BE2C (cell line): Measurements from ENCODE around the gene MARK3.
"Not testable (repeated sequence)": the region's sequence is repeated elsewhere in the genome, so short reads cannot be mapped to it uniquely, and the experiment has no call there.

ENCODE experiments used
- DNase-seq: peaks from one replicate; pipeline ENCODE4 v3.0.0-alpha.2; 2020
- H3K27me3 ChIP-seq: fragments of 250-450 bp; sonication (Bioruptor Pico); 2 replicates; pipeline ENCODE4 v1.5.1; 2020; ENCODE audit warnings: mild to moderate bottlenecking
- H3K36me3 ChIP-seq: fragments of 250-450 bp; sonication (Bioruptor Pico); 2 replicates; pipeline ENCODE4 v1.5.1; 2020; ENCODE audit warnings: mild to moderate bottlenecking
- H3K4me1 ChIP-seq: fragments of 250-450 bp; sonication (Bioruptor Pico); 2 replicates; pipeline ENCODE4 v1.5.1; 2020
- H3K4me3 ChIP-seq: 2 replicates; pipeline ENCODE4 v1.5.1; 2011; ENCODE audit warnings: low read depth, low read length
- H3K9me3 ChIP-seq: fragments of 250-450 bp; sonication (Bioruptor Pico); 2 replicates; pipeline ENCODE4 v1.5.1; 2020
- TF ChIP-seq, protein P1 (sequence below): IDR thresholded peaks from 2 replicates; pipeline ENCODE4 v1.5.1; 2012; ENCODE audit warnings: mild to moderate bottlenecking, low read depth, low read length

Gene MARK3

DNA sequence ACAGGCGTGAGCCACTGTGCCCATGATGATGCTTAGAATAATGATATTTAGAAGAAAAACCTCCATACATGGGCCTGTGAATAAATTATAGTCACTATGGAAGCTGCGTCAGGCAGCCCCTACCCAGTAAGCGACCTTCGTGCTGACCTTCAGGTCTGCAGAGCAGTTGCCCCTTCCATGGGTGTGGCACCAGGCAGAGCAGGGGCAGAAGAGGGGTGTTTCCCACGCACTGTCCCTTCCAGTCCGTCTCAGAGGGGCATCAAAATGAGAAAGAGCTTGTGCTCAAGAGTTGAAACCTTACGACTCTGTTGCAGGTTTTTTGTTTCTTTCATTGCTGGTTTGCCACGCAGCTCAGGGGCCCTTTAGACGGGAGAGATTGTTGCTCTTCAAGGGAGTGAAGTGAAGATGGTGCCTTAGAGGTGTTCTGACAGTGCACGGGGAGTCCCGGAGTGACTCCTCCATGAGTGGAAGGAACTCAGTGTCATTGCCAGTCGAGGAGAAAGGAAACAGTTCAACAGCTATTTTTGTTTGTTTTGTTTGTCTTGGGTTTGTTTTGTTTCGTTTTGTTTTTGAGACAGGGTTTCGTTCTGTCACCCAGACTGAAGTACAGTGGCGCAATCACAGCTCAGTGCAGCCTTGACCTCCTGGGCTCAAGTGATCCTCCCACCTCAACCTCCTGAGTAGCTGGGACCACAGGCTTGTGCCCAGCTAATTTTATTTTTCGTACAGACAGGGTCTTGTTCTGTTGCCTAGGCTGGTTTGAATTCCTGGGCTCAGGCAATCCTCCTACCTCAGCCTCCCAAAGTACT, 123.5 kb downstream of the MARK3 start:
- Histone ChIP-seq H3K4me3 (no peak overlapping the region), H3K4me1 (peaks cover 4% of the 10 kb centered on the region; the same call in 1 of the 2 replicates), H3K9me3 (no peaks in the 10 kb centered on the region), H3K36me3 (peaks cover 44% of the 10 kb centered on the region), H3K27me3 (no peaks in the 10 kb centered on the region)
- no peak for DNase-seq
- TF ChIP-seq, protein P1, sequence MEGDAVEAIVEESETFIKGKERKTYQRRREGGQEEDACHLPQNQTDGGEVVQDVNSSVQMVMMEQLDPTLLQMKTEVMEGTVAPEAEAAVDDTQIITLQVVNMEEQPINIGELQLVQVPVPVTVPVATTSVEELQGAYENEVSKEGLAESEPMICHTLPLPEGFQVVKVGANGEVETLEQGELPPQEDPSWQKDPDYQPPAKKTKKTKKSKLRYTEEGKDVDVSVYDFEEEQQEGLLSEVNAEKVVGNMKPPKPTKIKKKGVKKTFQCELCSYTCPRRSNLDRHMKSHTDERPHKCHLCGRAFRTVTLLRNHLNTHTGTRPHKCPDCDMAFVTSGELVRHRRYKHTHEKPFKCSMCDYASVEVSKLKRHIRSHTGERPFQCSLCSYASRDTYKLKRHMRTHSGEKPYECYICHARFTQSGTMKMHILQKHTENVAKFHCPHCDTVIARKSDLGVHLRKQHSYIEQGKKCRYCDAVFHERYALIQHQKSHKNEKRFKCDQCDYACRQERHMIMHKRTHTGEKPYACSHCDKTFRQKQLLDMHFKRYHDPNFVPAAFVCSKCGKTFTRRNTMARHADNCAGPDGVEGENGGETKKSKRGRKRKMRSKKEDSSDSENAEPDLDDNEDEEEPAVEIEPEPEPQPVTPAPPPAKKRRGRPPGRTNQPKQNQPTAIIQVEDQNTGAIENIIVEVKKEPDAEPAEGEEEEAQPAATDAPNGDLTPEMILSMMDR: no peak

DNA sequence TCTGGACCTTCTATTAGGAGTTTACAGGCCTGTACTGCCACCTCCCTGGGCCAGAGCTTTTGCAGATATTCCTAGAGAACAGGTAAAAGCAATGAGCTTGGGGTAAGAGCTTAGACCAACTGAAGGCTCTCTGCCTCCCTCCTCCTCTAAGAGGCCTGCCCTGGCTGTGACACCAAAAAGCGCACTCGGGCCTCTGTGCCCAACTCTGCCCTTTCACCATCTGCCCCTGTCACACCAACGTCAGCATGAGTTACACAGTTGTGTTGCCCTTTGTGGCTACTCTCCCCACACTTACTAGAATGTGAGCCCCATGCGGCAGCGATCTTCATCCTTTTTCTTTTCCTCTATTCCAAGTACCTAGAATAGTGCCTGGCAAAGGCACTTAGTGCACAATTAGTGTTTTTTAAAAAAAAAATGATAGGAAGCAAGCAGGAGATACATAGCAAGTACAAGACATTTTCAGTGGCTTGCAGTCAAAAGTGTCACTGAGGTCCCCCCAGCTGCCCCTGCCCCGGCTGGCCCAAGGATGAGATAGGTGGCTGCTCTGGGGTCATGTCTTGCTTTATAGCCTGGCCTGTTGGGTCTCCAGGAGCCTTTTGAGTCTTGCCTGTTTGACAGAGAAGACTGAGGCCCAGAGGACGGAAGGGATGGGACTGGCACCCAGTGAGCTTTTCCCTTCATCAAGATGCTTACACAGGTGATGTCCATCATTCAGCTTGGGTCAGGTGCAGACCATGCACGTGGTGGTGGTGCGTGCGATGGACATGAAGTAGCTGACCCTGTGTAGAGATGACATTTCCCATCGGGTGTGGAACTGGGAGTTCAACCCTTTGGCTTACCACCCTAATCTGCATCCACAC, 124.9 kb downstream of the MARK3 start:
- no peak for DNase-seq
- H3K4me1 ChIP-seq: peaks cover 4% of the 10 kb centered on the region; the same call in 1 of the 2 replicates
- no peaks in the 10 kb centered on the region for H3K9me3 ChIP-seq
- TF ChIP-seq, protein P1: no peak
- H3K27me3 ChIP-seq: no peaks in the 10 kb centered on the region
- H3K36me3 ChIP-seq: peaks cover 34% of the 10 kb centered on the region
- H3K4me3 ChIP-seq: no peak overlapping the region

DNA sequence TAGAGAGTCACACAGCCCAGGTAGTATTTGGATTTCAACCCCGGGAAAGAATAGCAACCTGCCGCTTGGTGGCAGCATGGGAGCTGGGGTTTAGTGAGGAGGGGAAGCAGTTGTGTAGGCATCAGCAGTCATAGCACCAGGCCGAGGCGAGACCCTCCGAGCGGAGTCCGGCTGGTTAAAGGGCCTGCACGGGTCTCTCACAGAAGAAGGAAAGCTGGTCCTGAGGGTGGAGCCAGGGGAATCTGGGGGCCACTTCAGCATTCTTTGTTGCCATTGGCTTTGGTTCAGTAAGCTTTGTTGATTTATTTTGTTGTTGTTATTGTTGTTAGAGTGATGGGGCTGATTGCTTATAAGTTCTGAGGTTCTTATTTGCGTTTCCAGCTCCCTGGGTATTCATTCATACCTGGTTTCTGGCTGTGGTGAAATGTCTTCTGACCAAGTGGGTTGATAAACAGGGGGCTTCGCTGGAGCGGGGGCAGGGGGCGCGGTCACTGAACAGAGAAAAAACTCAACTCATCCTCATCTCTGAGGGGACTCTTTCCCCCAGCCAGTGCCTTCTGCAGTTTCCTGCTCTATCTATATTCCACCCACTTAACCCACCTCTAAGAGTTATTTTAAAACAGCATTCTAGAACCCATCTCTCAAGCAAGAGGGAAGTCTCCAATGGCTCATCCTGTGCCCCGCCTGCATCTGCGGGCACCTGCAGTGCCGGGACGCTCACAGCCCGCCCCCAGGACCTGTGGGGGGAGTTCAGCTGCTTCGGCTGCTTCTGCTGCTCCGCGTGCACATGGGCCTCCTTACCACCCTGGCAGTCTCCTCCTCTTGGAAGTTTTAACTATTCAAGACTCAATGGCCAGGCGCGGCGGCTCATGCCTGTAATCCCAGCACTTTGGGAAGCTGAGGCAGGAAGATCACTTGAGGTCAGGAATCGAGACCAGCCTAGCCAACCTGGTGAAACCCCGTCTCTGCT, 125.8 kb downstream of the MARK3 start:
- TF ChIP-seq, protein P1: no peak
- H3K36me3 ChIP-seq: peaks cover 27% of the 10 kb centered on the region
- no peak overlapping the region for H3K4me3 ChIP-seq
- peaks cover 4% of the 10 kb centered on the region; the same call in 1 of the 2 replicates for H3K4me1 ChIP-seq
- H3K9me3 ChIP-seq: no peaks in the 10 kb centered on the region
- H3K27me3 ChIP-seq: no peaks in the 10 kb centered on the region
- no peak for DNase-seq

DNA sequence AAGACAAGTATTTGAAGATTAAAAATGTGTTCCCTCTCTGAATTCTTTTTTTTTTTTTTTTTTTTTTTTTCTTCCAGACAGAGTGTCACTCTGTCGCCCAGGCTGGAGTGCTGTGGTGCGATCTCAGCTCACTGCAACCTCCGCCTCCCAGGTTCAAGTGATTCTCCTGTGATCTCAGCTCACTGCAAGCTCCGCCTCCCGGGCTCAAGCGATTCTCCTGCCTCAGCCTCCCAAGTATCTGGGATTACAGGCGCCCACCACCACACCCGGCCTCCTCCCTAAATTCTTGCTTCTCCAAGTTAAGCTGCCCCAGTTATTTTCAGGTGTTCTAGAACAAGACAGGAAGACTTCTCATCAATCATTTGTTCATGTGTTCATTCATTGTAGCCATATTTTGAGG, 127.0 kb downstream of the MARK3 start:
- not testable (repeated sequence) for H3K4me3 ChIP-seq, H3K4me1 ChIP-seq, H3K9me3 ChIP-seq, H3K27me3 ChIP-seq, DNase-seq
- peaks cover 20% of the 10 kb centered on the region for H3K36me3 ChIP-seq

DNA sequence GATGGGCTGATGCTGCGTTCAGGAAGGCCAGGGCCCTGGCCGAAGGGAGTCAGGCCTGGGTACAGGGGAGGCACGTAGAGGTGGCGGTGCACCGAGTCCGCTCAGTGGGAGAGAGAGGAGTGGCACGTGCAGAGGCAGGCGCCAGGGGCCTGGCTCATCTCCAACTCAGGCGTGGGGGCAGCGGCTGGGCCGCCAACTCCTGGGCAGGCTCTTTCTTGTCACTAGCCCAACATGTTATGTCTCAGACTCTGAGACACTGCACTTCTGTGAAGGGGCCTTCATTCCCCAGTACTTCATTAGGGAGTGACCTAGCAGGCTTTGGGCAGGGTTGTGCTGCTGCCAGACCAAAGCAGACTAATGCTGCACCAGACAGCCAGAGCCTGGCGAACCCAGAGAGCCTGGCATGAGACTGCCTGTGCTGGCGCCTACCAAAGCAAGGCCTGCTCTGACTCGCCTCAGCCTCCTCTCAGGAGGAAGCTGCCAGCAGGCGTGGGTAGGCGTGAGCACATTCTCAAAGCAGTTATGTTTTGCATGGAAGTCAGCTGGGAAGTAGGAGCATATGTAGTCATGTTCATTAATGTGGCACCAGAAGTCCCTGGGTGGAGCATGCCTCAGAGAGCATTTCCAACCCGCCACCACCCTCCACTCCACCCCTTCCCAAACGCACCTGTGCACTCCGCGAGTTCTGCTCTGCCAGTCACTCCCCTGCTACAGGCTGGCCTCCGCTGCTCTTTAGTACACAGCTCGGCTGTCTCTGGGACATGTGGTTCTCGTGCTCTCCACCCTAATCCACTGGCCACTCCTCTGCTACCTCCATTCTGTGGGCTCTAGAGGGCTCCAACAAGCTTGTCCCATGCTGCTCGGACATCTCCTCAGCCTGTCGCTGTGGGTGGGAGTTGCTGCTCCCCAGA, 127.7 kb downstream of the MARK3 start:
- TF ChIP-seq, protein P1: no peak
- Histone ChIP-seq H3K36me3 (peaks cover 16% of the 10 kb centered on the region), H3K4me1 (peaks cover 4% of the 10 kb centered on the region; the same call in 1 of the 2 replicates), H3K4me3 (no peak overlapping the region), H3K9me3 (no peaks in the 10 kb centered on the region), H3K27me3 (no peaks in the 10 kb centered on the region)
- DNase-seq: peak; percentile 71
